ENCODE data around the gene MARK4. TPM values are rescaled to one million over a fixed set of nuclear protein-coding genes. Genes with fewer than 3 reads are reported as not detected.
A peak's percentile ranks its signal among the peaks of the same experiment; 100 is the strongest.

MARK4 gene
- total RNA-seq: 10 to 100 TPM; 13.5 to 51.5 (median 15.5) TPM

DNA sequence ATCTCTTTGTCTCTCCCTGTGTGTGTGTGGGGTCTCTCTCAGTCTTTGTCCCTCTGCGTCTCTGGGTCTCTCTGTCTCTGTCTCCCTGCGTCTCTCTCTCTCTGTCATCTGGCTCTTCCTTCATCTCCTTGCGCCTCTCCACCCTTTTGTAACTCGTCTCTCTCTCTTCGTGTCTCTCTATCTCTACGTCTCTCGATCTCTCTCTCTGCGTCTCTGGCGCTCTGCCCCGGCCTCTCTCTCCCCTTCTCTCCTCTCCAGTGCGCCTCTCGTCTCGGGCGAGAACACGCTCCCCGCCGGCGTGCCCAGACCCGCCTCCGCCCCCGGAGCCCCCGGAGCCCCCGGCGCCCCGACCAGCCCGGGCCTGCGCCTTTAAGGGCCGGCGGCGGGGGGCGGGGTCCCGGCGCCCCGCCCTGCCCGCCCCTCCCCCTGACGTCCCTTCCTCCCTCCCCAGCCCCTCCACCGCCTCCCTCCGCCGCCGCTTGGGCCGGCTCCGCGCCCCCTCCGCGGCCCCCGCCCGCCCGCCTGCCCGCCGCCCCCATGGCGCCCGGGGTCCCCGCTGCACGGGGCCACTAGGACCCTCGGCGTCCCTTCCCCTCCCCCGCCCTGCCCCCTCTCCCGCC lies at the start of gene MARK4:
Gene MARK4, plus strand, starts transcription at position 440 of the 620 bp plus-strand sequence. CDS start 318 bp downstream, outside the sequence.
- H3K9me3 ChIP-seq: no peaks in the 10 kb centered on the region
- H3K36me3 ChIP-seq: no peaks in the 10 kb centered on the region
- no peaks in the 10 kb centered on the region for H3K27me3 ChIP-seq
- TF ChIP-seq, protein P1, sequence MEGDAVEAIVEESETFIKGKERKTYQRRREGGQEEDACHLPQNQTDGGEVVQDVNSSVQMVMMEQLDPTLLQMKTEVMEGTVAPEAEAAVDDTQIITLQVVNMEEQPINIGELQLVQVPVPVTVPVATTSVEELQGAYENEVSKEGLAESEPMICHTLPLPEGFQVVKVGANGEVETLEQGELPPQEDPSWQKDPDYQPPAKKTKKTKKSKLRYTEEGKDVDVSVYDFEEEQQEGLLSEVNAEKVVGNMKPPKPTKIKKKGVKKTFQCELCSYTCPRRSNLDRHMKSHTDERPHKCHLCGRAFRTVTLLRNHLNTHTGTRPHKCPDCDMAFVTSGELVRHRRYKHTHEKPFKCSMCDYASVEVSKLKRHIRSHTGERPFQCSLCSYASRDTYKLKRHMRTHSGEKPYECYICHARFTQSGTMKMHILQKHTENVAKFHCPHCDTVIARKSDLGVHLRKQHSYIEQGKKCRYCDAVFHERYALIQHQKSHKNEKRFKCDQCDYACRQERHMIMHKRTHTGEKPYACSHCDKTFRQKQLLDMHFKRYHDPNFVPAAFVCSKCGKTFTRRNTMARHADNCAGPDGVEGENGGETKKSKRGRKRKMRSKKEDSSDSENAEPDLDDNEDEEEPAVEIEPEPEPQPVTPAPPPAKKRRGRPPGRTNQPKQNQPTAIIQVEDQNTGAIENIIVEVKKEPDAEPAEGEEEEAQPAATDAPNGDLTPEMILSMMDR (IDR thresholded peaks at IDR 0.05): no peak
- TF ChIP-seq POLR2A (IDR thresholded peaks at IDR 0.05): peak in 1 of 2 donors; percentile 27
- intact Hi-C loops (cut with DNase I; ENCODE audit: low total_unique reads): no loop called here
- H3K4me1 ChIP-seq: peaks cover 0 to 12% of the 10 kb centered on the region in 2 donors
- peak within 1 kb of the TSS; percentile 78 to 85 for H3K27ac ChIP-seq
- H3K4me3 ChIP-seq: peak within 1 kb of the TSS; percentile 95 to 98
- DNase-seq: peak; percentile 44 to 62

DNA sequence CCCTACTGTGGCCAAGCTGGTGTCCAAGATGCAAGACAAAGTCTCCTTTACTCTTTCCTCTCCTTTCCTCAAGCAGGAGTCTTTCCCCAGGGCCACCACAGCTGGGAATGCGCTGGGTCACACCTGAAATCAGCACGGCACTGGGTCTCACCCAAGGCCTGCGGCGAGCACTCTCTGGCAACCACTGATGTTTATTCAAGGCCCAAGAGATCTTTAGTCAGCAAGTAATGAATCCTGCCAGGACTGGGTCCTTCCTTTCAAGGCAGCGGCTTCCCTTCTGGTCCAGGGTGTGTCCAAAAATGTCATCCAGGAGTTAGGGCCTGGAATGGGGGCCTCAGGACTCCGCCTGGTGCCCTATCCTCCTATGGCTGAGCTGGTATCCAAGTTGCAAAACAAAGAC lies 48.4 kb upstream of the MARK4 start:
- TF ChIP-seq, protein P1 (IDR thresholded peaks at IDR 0.05): no peak
- TF ChIP-seq POLR2A (IDR thresholded peaks at IDR 0.05): no peak
- intact Hi-C loops (cut with DNase I; ENCODE audit: low total_unique reads): no loop called here
- no peaks in the 10 kb centered on the region for H3K9me3 ChIP-seq
- no peak overlapping the region for H3K27ac ChIP-seq
- H3K27me3 ChIP-seq: no peaks in the 10 kb centered on the region
- no peaks in the 10 kb centered on the region for H3K4me1 ChIP-seq
- H3K36me3 ChIP-seq: no peaks in the 10 kb centered on the region
- no peak overlapping the region for H3K4me3 ChIP-seq
- DNase-seq: no peak

DNA sequence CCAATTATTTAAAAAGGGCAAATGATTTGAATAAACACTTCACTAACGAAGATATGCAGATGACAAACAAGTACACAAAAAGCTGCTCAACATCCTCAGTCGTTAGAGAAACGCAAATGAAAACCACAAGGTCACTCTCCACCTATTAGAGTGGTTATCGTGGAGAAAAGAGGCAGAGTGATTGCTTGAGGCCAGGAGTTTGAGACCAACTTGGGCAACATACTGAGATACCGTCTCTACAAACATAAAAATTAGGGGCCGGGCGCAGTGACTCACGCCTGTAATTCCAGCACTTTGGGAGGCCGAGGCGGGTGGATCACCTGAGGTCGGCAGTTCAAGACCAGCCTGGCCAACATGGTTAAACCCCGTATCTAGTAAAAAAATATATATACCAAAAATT lies 45.3 kb upstream of the MARK4 start:
- Histone ChIP-seq H3K27ac (no peak overlapping the region), H3K4me3 (no peak overlapping the region), H3K36me3 (no peaks in the 10 kb centered on the region), H3K9me3 (no peaks in the 10 kb centered on the region), H3K4me1 (no peaks in the 10 kb centered on the region), H3K27me3 (no peaks in the 10 kb centered on the region)
- DNase-seq: no peak
- intact Hi-C loops (cut with DNase I; ENCODE audit: low total_unique reads): no loop called here
- no peak for TF ChIP-seq POLR2A (IDR thresholded peaks at IDR 0.05)
- TF ChIP-seq, protein P1 (IDR thresholded peaks at IDR 0.05): no peak

DNA sequence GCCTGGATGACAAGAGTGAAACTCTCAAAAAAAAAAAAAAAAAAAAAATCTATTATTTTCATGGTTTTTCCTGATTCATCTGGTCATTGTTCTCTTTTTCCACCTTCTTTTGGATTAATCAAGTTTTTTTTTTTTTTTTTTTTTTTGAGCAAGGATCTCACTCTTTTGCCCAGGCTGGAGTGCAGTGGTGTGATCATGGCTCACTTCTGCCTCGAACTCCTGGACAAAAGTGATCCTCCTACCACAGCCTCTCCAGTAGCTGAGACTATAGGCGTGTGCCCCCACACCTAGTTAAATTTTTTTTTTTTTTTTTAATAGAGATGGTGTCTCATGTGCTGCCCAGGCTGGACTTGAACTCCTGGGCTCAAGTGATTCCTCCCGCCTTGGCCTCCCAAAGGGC lies 44.7 kb upstream of the MARK4 start:
- H3K27ac ChIP-seq: no peak overlapping the region
- TF ChIP-seq POLR2A (IDR thresholded peaks at IDR 0.05): no peak
- TF ChIP-seq, protein P1 (IDR thresholded peaks at IDR 0.05): no peak
- DNase-seq: no peak
- intact Hi-C loops (cut with DNase I; ENCODE audit: low total_unique reads): no loop called here
- H3K4me3 ChIP-seq: no peak overlapping the region
- no peaks in the 10 kb centered on the region for H3K4me1 ChIP-seq
- no peaks in the 10 kb centered on the region for H3K9me3 ChIP-seq
- no peaks in the 10 kb centered on the region for H3K27me3 ChIP-seq
- no peaks in the 10 kb centered on the region for H3K36me3 ChIP-seq

DNA sequence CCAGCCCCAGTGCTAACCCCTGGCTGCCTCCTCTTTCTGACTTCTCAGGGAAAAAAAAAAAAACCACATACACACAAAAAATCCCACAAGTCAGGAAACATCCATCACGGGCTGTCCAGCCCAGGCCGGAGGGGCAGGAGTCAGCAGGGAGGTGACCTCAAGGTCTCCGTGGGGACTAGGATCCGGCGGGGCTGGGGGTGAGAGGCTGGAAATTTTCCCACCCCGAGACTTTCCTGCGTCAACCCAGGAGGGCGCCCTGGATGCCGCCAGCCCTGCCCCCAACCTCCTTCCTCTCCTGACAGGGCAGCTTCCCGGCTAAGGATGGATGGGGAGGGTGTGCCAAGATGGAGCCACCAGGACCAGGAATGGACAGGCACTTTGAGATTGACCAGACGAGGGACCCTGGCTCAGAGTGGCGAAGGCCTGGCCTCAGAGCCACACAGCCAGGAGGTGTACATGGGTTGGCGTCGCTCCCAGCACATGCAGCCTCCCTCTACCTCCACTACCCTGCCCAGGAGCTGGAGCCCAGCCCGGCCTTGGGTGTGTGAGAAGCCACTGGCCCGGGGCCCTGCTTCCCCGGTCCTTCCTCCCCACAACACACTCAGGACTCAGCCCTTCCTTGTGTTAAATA lies 39.2 kb upstream of the MARK4 start:
- TF ChIP-seq, protein P1 (IDR thresholded peaks at IDR 0.05): no peak
- no peak for TF ChIP-seq POLR2A (IDR thresholded peaks at IDR 0.05)
- Histone ChIP-seq H3K4me3 (no peak overlapping the region), H3K36me3 (no peaks in the 10 kb centered on the region), H3K27ac (peak overlapping the region; percentile 30 to 41), H3K4me1 (no peaks in the 10 kb centered on the region), H3K9me3 (no peaks in the 10 kb centered on the region), H3K27me3 (peaks cover 0 to 11% of the 10 kb centered on the region in 2 donors)
- peak; percentile 34 to 77 for DNase-seq
- intact Hi-C loops (cut with DNase I; ENCODE audit: low total_unique reads): no loop called here
